Measurements from ENCODE around the gene RGSL1. TPM values are rescaled to one million over a fixed set of nuclear protein-coding genes. Genes with fewer than 3 reads are reported as not detected.

The RGSL1 gene
- total RNA-seq, 2 donors from 2014 or later: not detected

- Histone ChIP-seq H3K36me3 (ENCODE audit: control insufficient read depth, insufficient read depth, low read length) (no peaks in the 10 kb centered on the region), H3K4me3 (ENCODE audit: low read length) (no peak overlapping the region), H3K4me1 (ENCODE audit: control insufficient read depth, insufficient read depth, low read length) (peaks cover 3% of the 10 kb centered on the region), H3K9me3 (ENCODE audit: control insufficient read depth, low read length) (no peaks in the 10 kb centered on the region), H3K27me3 (ENCODE audit: control insufficient read depth, insufficient read depth, low read length, poor library complexity, severe bottlenecking) (no peaks in the 10 kb centered on the region), H3K9ac (ENCODE audit: extremely low read depth, low read length, poor library complexity, severe bottlenecking) (no peak overlapping the region), H3K27ac (ENCODE audit: low read depth, low read length) (no peak overlapping the region)
- H3K27ac Mint-ChIP-seq: no peak overlapping the region
- WGBS, 2 experiments (ENCODE audit: insufficient coverage in 1 of 2, insufficient read length in 1 of 2): 94 to 95% methylated on average over 4 to 5 of the region's 5 CpGs
- no peaks in the 10 kb centered on the region for H3K27me3 Mint-ChIP-seq (ENCODE audit: insufficient read depth)
- H3K9me3 Mint-ChIP-seq: no peaks in the 10 kb centered on the region
- no peak for TF ChIP-seq CTCF (conservative IDR thresholded peaks at IDR 0.05)
- H3K4me3 Mint-ChIP-seq: no peak overlapping the region
- H3K4me1 Mint-ChIP-seq: peaks cover 13% of the 10 kb centered on the region
- DNase-seq: no peak
- no peaks in the 10 kb centered on the region for H3K36me3 Mint-ChIP-seq (ENCODE audit: low read depth)
Observed at GRCh38 chr1:182589931-182590330, 140.0 kb downstream of the RGSL1 start.

GRCh38 chr1:182595641-182596240 is 145.8 kb downstream of the RGSL1 start:
- WGBS, 2 experiments (ENCODE audit: insufficient coverage in 1 of 2, insufficient read length in 1 of 2): 41 to 47% methylated on average over 3 to 4 of the region's 4 CpGs
- Mint-ChIP-seq H3K27me3 (ENCODE audit: insufficient read depth) (peaks cover 4% of the 10 kb centered on the region), H3K4me3 (no peak overlapping the region), H3K27ac (no peak overlapping the region), H3K9me3 (no peaks in the 10 kb centered on the region), H3K4me1 (peaks cover 14% of the 10 kb centered on the region), H3K36me3 (ENCODE audit: low read depth) (no peaks in the 10 kb centered on the region)
- no peak overlapping the region for H3K4me3 ChIP-seq (ENCODE audit: low read length)
- H3K9me3 ChIP-seq (ENCODE audit: control insufficient read depth, low read length): no peaks in the 10 kb centered on the region
- DNase-seq: peak; percentile 91
- peak; percentile 91 for TF ChIP-seq CTCF (conservative IDR thresholded peaks at IDR 0.05)
- H3K9ac ChIP-seq (ENCODE audit: extremely low read depth, low read length, poor library complexity, severe bottlenecking): no peak overlapping the region
- H3K27ac ChIP-seq (ENCODE audit: low read depth, low read length): no peak overlapping the region
- no peaks in the 10 kb centered on the region for H3K4me1 ChIP-seq (ENCODE audit: control insufficient read depth, insufficient read depth, low read length)
- H3K27me3 ChIP-seq (ENCODE audit: control insufficient read depth, insufficient read depth, low read length, poor library complexity, severe bottlenecking): no peaks in the 10 kb centered on the region
- H3K36me3 ChIP-seq (ENCODE audit: control insufficient read depth, insufficient read depth, low read length): peaks cover 7% of the 10 kb centered on the region

- Mint-ChIP-seq H3K36me3 (ENCODE audit: low read depth) (no peaks in the 10 kb centered on the region), H3K4me1 (peaks cover 14% of the 10 kb centered on the region), H3K27ac (no peak overlapping the region), H3K9me3 (no peaks in the 10 kb centered on the region), H3K27me3 (ENCODE audit: insufficient read depth) (peaks cover 4% of the 10 kb centered on the region), H3K4me3 (no peak overlapping the region)
- H3K4me1 ChIP-seq (ENCODE audit: control insufficient read depth, insufficient read depth, low read length): peaks cover 5% of the 10 kb centered on the region
- H3K9ac ChIP-seq (ENCODE audit: extremely low read depth, low read length, poor library complexity, severe bottlenecking): no peak overlapping the region
- H3K27ac ChIP-seq (ENCODE audit: low read depth, low read length): no peak overlapping the region
- no peak for DNase-seq
- peaks cover 13% of the 10 kb centered on the region for H3K36me3 ChIP-seq (ENCODE audit: control insufficient read depth, insufficient read depth, low read length)
- H3K9me3 ChIP-seq (ENCODE audit: control insufficient read depth, low read length): no peaks in the 10 kb centered on the region
- no peaks in the 10 kb centered on the region for H3K27me3 ChIP-seq (ENCODE audit: control insufficient read depth, insufficient read depth, low read length, poor library complexity, severe bottlenecking)
- TF ChIP-seq CTCF (conservative IDR thresholded peaks at IDR 0.05): no peak
- WGBS, 2 experiments (ENCODE audit: insufficient coverage in 1 of 2, insufficient read length in 1 of 2): 91 to 93% methylated on average over 6 of the region's 6 CpGs
- no peak overlapping the region for H3K4me3 ChIP-seq (ENCODE audit: low read length)
Observed at GRCh38 chr1:182596934-182597333, 147.0 kb downstream of the RGSL1 start.
